GM12878 (cell line): ENCODE data around the gene AAMP. TPM values are rescaled to one million over a fixed set of nuclear protein-coding genes. Genes with fewer than 3 reads are reported as not detected.

ENCODE experiments used
- ATAC-seq: fragments of 200-7000 bp; cut with Tn5 transposase; 3 replicates; pipeline ENCODE4 v1.9.1; 2020; ENCODE audit warnings: mild to moderate bottlenecking, moderate library complexity
- BruUV-seq: library from RNA; stranded (reverse); fragments of 400-500 nt; replicated peaks from 2 replicates; lab custom pipeline; 2021; lab: Mats Ljungman, UMichigan
- CTCF ChIA-PET: fragments of 300-600 bp; sonication (Branson Sonifier 250); formaldehyde crosslinking; extraction: SDS; loops from one replicate; lab custom pipeline; 2021; ENCODE audit warnings: inconsistent platforms; lab: Yijun Ruan, JAX
- POLR2A ChIA-PET: fragments of 350-600 bp; formaldehyde crosslinking; extraction: SDS; loops from one replicate; lab custom pipeline; 2021; ENCODE audit warnings: inconsistent platforms; lab: Charles Lee
- RAD21 ChIA-PET: fragments of 300-600 bp; sonication (Branson Sonifier 250); formaldehyde crosslinking; loops from one replicate; lab custom pipeline; 2023; ENCODE audit warnings: antibody characterized with exemption; ENCODE audit not compliant: unreplicated experiment; lab: Charles Lee
- SMC1A ChIA-PET: fragments of 300-600 bp; sonication (Branson Sonifier 250); formaldehyde crosslinking; loops from one replicate; lab custom pipeline; 2023; ENCODE audit not compliant: unreplicated experiment, uncharacterized antibody; lab: Charles Lee
- DNase-seq: peaks from one replicate; pipeline ENCODE4 v3.0.0-alpha.2; 2011; ENCODE audit warnings: low read depth, low spot score
- FAIRE-seq: peaks from 3 replicates; lab custom pipeline; 2011; peaks lifted over from hg19 to GRCh38; lab: Jason Lieb, UNC
- H2AFZ ChIP-seq: 2 replicates; pipeline ENCODE4 v1.6.0; 2011; ENCODE audit warnings: low read depth, low read length, control low read depth; ENCODE audit not compliant: control insufficient read depth
- H3K27ac ChIP-seq: 2 replicates; pipeline ENCODE4 v1.5.1; 2011; ENCODE audit warnings: control low read depth; ENCODE audit not compliant: control insufficient read depth, insufficient read depth
- H3K27me3 ChIP-seq, 2 experiments: replicated peaks in 1 of 2; 2 replicates each; pipeline versions ENCODE4 v1.6.0 to v1.6.1; 2011; ENCODE audit warnings: low read length in 1 of 2; ENCODE audit not compliant: control insufficient read depth in 2 of 2, insufficient read depth in 2 of 2
- H3K36me3 ChIP-seq, 2 experiments: 2 replicates each; pipeline ENCODE4 v1.5.1; 2011; ENCODE audit warnings: low read length in 1 of 2; ENCODE audit not compliant: control insufficient read depth in 2 of 2, insufficient read depth in 2 of 2
- H3K4me1 ChIP-seq: 2 replicates; pipeline ENCODE4 v1.6.1; 2011; ENCODE audit warnings: mild to moderate bottlenecking, low read length, moderate library complexity, mixed read lengths; ENCODE audit not compliant: control insufficient read depth, insufficient read depth
- H3K4me2 ChIP-seq: 2 replicates; pipeline ENCODE4 v1.6.0; 2011; ENCODE audit warnings: control low read depth; ENCODE audit not compliant: control insufficient read depth, insufficient read depth
- H3K4me3 ChIP-seq: fragments of 200-600 bp; sonication (generic); 2 replicates; pipeline ENCODE4 v1.5.1; 2016
- H3K79me2 ChIP-seq: 2 replicates; pipeline ENCODE4 v1.6.0; 2011; ENCODE audit warnings: low read length; ENCODE audit not compliant: control insufficient read depth, insufficient read depth
- H3K9ac ChIP-seq: 2 replicates; pipeline ENCODE4 v1.8.0; 2011; ENCODE audit warnings: low read length, control low read depth, mixed read lengths; ENCODE audit not compliant: control insufficient read depth, insufficient read depth
- H3K9me3 ChIP-seq: replicated peaks from 3 replicates; pipeline ENCODE4 v1.5.1; 2011; ENCODE audit warnings: mild to moderate bottlenecking, low read length; ENCODE audit not compliant: control insufficient read depth, insufficient read depth
- H4K20me1 ChIP-seq: 2 replicates; pipeline ENCODE4 v1.6.0; 2011; ENCODE audit not compliant: control insufficient read depth, insufficient read depth
- CHD1 ChIP-seq: IDR thresholded peaks from 2 replicates; pipeline ENCODE4 v1.6.1; 2012; ENCODE audit warnings: low read depth, low read length, improper control_type of control experiment
- MEF2A ChIP-seq: IDR thresholded peaks from 2 replicates; pipeline ENCODE4 v1.6.1; 2011; ENCODE audit warnings: low read depth, mild to moderate bottlenecking, low read length, moderate library complexity; ENCODE audit not compliant: insufficient read depth
- MXI1 ChIP-seq: fragments of 150-350 bp; IDR thresholded peaks from 2 replicates; pipeline ENCODE4 v1.6.1; 2011; ENCODE audit warnings: low read depth, mild to moderate bottlenecking, inconsistent platforms, low read length, improper control_type of control experiment
- NRF1 ChIP-seq: conservative IDR thresholded peaks from 2 replicates; pipeline ENCODE4 v1.6.1; 2011; ENCODE audit warnings: mild to moderate bottlenecking, low read depth, low read length, improper control_type of control experiment
- POLR2AphosphoS5 ChIP-seq: IDR thresholded peaks from 2 replicates; pipeline ENCODE4 v1.6.1; 2011; ENCODE audit warnings: mild to moderate bottlenecking, low read length, inconsistent platforms
- SKIL ChIP-seq: fragments of 450-650 bp; IDR thresholded peaks from 2 replicates; pipeline ENCODE4 v1.6.1; 2017; ENCODE audit warnings: mild to moderate bottlenecking, low read depth, inconsistent platforms; ENCODE audit not compliant: poor library complexity, severe bottlenecking
- SMAD1 ChIP-seq: fragments of 450-650 bp; IDR thresholded peaks from 2 replicates; pipeline ENCODE4 v1.6.1; 2018; ENCODE audit warnings: mild to moderate bottlenecking, low read depth; ENCODE audit not compliant: partially characterized antibody
- WGBS: methylation state at CpG from one replicate; pipeline ENCODE4 v1.1.6; 2016; ENCODE audit warnings: low lambda C conversion rate; ENCODE audit not compliant: insufficient replicate concordance, insufficient coverage; ENCODE audit errors: missing lambda C conversion rate; 5-methylcytosine and 5-hydroxymethylcytosine counted together
- in situ Hi-C: fragments of 300-500 bp; cut with MboI; formaldehyde crosslinking; loops from 9 replicates; pipeline ENCODE4 v1.14.3; 2018; ENCODE audit warnings: mixed read lengths
- intact Hi-C: fragments of 100-400 bp; cut with micrococcal nuclease; formaldehyde crosslinking; loops from one replicate; pipeline ENCODE4 v1.14.2; 2022; ENCODE audit not compliant: unreplicated experiment
- polyA plus RNA-seq, 11 experiments: library from polyadenylated mRNA; depleted of rRNA in 4 of 11; unstranded in 6 of 11; stranded (reverse) in 5 of 11; fragments of >200 nt; fragmentation: Nextera tagmentation in 4 of 11; fragmentation: Illumina TruSeq in 1 of 11; extraction: Ambion mirVana in 4 of 11; extraction: Trizol in 1 of 11; gene quantifications; 1 replicate in 1 of 11; 2 replicates in 10 of 11; pipeline versions ENCODE4 v1.2.1 to v1.2.3, GENCODE V29; 2011 to 2016; ENCODE audit warnings: inconsistent platforms in 2 of 11, missing spikeins in 2 of 11, low read depth in 1 of 11
- total RNA-seq, 4 experiments: library from RNA; depleted of rRNA in 3 of 4; stranded (reverse); fragments of >200 nt in 3 of 4; fragmentation: Illumina TruSeq in 1 of 4; extraction: Trizol in 1 of 4; gene quantifications; 2 replicates each; pipeline versions ENCODE4 v1.2.1 to v1.2.3, GENCODE V29; 2013 to 2021

Gene AAMP
- total and polyA plus RNA-seq, 10 of the 15 experiments (the other 5 are each of a cell fraction or from before 2014, with no cell fraction given): 4.4 to 140 (median 81.9) TPM

- Histone ChIP-seq H3K4me2 (no peak overlapping the region), H3K27me3 (no peaks in the 10 kb centered on the region), H3K4me3 (no peak overlapping the region), H3K79me2 (no peaks in the 10 kb centered on the region), H2AFZ (no peak overlapping the region), H3K9me3 (no peaks in the 10 kb centered on the region), H3K36me3 (no peaks in the 10 kb centered on the region), H4K20me1 (no peaks in the 10 kb centered on the region), H3K9ac (no peak overlapping the region), H3K4me1 (peaks cover 4% of the 10 kb centered on the region), H3K27ac (no peak overlapping the region)
- FAIRE-seq: no peak
- BruUV-seq: no TSS peak
- no peak for TF ChIP-seq SMAD1
- no peak for TF ChIP-seq SKIL
- no peak for TF ChIP-seq MEF2A
- no peak for TF ChIP-seq CHD1
- TF ChIP-seq NRF1: no peak
- TF ChIP-seq POLR2AphosphoS5: no peak
- TF ChIP-seq MXI1: no peak
- in situ Hi-C loops: no loop called here
- RAD21 ChIA-PET: interaction anchor here (1.1 to 2.6 kb wide), 2 partner anchors 10 to 13 kb away, joined by 3 to 7 read pairs; no protein-coding TSS in a partner anchor
- CTCF ChIA-PET: interaction anchor here (1.3 to 2.0 kb wide), 2 partner anchors 16 to 39 kb away, joined by 3 to 9 read pairs; partner anchors contain the start of gene CATIP
- SMC1A ChIA-PET: interaction anchor here (1.0 kb wide), 1 partner anchor 18 kb away, joined by 3 read pairs; no protein-coding TSS in a partner anchor
- 89% methylated on average over 1 of the region's 1 CpG for WGBS
- POLR2A ChIA-PET: interaction anchor here (1.7 kb wide), 1 partner anchor 10 kb away, joined by 6 read pairs; no protein-coding TSS in a partner anchor
- intact Hi-C loops: no loop called here
- no peak for DNase-seq
- ATAC-seq: no peak
Observed at GRCh38 chr2:218317303-218317630, 47.3 kb upstream of the AAMP start.
